Mammary epithelial cell (primary cell): ENCODE measurements around the gene ACOT12.

Experiments used
- EZH2 ChIP-seq: IDR thresholded peaks from 2 replicates; pipeline ENCODE4 v1.6.1; 2012; ENCODE audit warnings: low read length, inconsistent platforms, borderline replicate concordance
- TF ChIP-seq, protein P1 (sequence below), 2 donors: IDR thresholded peaks in 1 of 2; conservative IDR thresholded peaks in 1 of 2; 2 replicates each; pipeline ENCODE4 v1.5.1; 2011 to 2012; ENCODE audit warnings: inconsistent platforms in 2 of 2, low read length in 2 of 2, mild to moderate bottlenecking in 2 of 2, control low read depth in 1 of 2, low read depth in 1 of 2; ENCODE audit not compliant: insufficient read depth in 1 of 2; ENCODE audit errors: extremely low read depth in 1 of 2

DNA sequence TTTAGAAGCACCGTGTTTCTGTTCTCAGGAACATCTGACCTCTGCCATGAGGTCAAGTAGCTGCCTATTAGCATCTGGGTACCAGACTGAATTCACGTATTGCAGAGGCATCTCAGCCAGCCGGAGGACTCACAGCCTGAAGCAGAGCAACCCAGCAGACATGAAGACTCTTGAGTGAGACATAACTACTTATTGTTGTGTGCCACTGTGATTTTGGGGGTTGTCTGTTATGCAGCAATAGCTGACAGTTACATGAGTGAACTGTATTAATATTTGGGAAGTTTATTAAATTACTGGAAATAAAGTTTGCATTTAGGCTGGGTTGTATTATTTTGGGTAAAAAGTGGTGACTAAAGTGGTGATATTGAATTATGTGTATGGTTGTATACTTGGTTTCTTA is 1.3 kb upstream of the ACOT12 start:
- TF ChIP-seq, protein P1, sequence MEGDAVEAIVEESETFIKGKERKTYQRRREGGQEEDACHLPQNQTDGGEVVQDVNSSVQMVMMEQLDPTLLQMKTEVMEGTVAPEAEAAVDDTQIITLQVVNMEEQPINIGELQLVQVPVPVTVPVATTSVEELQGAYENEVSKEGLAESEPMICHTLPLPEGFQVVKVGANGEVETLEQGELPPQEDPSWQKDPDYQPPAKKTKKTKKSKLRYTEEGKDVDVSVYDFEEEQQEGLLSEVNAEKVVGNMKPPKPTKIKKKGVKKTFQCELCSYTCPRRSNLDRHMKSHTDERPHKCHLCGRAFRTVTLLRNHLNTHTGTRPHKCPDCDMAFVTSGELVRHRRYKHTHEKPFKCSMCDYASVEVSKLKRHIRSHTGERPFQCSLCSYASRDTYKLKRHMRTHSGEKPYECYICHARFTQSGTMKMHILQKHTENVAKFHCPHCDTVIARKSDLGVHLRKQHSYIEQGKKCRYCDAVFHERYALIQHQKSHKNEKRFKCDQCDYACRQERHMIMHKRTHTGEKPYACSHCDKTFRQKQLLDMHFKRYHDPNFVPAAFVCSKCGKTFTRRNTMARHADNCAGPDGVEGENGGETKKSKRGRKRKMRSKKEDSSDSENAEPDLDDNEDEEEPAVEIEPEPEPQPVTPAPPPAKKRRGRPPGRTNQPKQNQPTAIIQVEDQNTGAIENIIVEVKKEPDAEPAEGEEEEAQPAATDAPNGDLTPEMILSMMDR (conservative IDR thresholded peaks at IDR 0.05 in 1 of 2, IDR thresholded peaks at IDR 0.05 in 1 of 2; ENCODE audit: extremely low read depth in 1 of 2, insufficient read depth in 1 of 2, low read depth in 1 of 2, low read length in 2 of 2): no peak
- no peak for TF ChIP-seq EZH2
